Central memory CD8-positive, alpha-beta T cell (primary cell): ENCODE measurements around the gene RICTOR.

ENCODE experiments used
- ATAC-seq: fragments of 150-1000 bp; cut with Tn5 transposase; replicated peaks from 2 replicates; pipeline ENCODE4 v1.10.0; 2022; ENCODE audit warnings: mild to moderate bottlenecking, moderate FRiP score, moderate number of reproducible peaks; ENCODE audit not compliant: poor library complexity, severe bottlenecking; ENCODE audit errors: extremely low read depth
- DNase-seq, 2 donors: peaks; one replicate each; pipeline ENCODE4 v3.0.0; 2021; ENCODE audit warnings: low spot score in 2 of 2
- H3K27ac Mint-ChIP-seq: one replicate; pipeline ENCODE4 v1.8.0; 2022; ENCODE audit warnings: low read depth, mild to moderate bottlenecking, moderate library complexity, mixed read lengths
- H3K27me3 Mint-ChIP-seq: one replicate; pipeline ENCODE4 v1.8.0; 2022; ENCODE audit warnings: mixed read lengths
- H3K36me3 Mint-ChIP-seq: one replicate; pipeline ENCODE4 v1.8.0; 2022; ENCODE audit warnings: mild to moderate bottlenecking, moderate library complexity, mixed read lengths; ENCODE audit not compliant: insufficient read depth
- H3K4me1 Mint-ChIP-seq: one replicate; pipeline ENCODE4 v1.8.0; 2022; ENCODE audit warnings: mixed read lengths
- H3K4me3 Mint-ChIP-seq: one replicate; pipeline ENCODE4 v1.8.0; 2022; ENCODE audit warnings: mild to moderate bottlenecking, moderate library complexity, mixed read lengths
- H3K9me3 Mint-ChIP-seq: one replicate; pipeline ENCODE4 v1.8.0; 2022; ENCODE audit warnings: mixed read lengths

RICTOR gene, protein sequence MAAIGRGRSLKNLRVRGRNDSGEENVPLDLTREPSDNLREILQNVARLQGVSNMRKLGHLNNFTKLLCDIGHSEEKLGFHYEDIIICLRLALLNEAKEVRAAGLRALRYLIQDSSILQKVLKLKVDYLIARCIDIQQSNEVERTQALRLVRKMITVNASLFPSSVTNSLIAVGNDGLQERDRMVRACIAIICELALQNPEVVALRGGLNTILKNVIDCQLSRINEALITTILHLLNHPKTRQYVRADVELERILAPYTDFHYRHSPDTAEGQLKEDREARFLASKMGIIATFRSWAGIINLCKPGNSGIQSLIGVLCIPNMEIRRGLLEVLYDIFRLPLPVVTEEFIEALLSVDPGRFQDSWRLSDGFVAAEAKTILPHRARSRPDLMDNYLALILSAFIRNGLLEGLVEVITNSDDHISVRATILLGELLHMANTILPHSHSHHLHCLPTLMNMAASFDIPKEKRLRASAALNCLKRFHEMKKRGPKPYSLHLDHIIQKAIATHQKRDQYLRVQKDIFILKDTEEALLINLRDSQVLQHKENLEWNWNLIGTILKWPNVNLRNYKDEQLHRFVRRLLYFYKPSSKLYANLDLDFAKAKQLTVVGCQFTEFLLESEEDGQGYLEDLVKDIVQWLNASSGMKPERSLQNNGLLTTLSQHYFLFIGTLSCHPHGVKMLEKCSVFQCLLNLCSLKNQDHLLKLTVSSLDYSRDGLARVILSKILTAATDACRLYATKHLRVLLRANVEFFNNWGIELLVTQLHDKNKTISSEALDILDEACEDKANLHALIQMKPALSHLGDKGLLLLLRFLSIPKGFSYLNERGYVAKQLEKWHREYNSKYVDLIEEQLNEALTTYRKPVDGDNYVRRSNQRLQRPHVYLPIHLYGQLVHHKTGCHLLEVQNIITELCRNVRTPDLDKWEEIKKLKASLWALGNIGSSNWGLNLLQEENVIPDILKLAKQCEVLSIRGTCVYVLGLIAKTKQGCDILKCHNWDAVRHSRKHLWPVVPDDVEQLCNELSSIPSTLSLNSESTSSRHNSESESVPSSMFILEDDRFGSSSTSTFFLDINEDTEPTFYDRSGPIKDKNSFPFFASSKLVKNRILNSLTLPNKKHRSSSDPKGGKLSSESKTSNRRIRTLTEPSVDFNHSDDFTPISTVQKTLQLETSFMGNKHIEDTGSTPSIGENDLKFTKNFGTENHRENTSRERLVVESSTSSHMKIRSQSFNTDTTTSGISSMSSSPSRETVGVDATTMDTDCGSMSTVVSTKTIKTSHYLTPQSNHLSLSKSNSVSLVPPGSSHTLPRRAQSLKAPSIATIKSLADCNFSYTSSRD (N-terminal part only)

DNA sequence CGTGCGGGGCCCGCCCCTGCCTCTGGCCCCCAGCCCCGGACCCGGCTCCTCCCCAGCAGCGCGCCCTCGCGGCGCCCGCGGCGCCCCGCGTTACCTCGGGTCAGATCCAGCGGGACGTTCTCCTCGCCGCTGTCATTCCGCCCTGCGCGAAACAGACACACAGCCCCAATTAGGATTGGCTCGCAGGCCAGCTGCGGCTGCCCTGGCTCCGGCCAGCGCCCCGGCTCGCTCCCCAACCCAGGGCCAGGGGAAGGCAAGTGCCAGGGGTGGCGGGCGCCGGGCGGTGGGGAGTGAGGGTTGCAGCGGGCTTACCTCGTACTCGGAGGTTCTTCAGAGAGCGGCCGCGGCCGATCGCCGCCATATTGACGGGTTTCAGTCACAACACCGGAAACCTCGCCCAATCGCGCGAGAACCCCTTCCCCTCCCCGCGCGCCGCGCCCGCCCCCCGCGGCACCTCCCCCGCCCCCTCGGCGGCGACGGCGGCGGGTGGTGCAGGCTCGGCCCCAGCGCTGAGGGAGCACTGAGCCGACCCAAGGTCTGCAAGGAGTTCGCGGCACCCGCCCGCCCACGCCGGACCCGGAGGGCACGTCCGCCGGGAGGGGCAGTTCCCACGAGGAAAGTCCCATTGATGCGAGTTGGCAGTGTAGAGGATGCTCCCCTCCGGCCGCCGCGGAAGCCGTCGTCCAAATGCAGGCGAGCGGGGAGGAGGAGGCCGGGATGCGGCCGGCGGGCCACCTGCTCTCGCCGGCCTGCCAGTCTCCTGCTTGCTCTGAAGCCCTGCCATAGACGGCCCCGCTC, at the start of gene RICTOR:
Gene RICTOR (minus strand): TSS at position 383 of the 798 bp plus-strand sequence. CDS start 22 bp downstream, at position 361.
- Mint-ChIP-seq H3K9me3 (no peaks in the 10 kb centered on the region), H3K4me1 (peaks cover 37% of the 10 kb centered on the region), H3K27ac (peak within 1 kb of the TSS; percentile 96), H3K4me3 (peak within 1 kb of the TSS; percentile 94), H3K36me3 (peaks cover 21% of the 10 kb centered on the region), H3K27me3 (peaks cover 21% of the 10 kb centered on the region)
- peak; percentile 68 for ATAC-seq
- DNase-seq, result peak; percentile 75 to 82

DNA sequence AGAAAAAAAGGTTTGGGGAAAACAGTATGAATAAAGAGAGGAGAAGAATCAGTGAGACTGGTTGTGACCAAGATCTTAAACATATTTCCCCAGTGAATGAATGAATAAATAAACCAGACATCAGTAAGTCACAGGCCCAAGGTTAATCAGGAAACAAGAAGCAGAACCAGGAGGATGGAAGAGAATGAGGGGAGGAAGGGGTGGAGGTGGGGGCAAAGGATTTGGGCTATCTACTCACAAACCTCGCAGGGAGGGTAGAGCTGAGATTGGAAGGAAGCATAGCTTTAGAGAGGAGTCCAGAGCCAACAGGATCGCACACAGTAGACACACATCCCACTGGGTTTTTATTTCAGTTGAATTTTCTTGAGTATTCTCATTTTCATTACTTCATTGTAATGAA, 47.7 kb upstream of the RICTOR start:
- peaks cover 15% of the 10 kb centered on the region for H3K4me1 Mint-ChIP-seq
- ATAC-seq (no peak), DNase-seq (no peak)
- H3K4me3 Mint-ChIP-seq, result no peak overlapping the region
- no peak overlapping the region for H3K27ac Mint-ChIP-seq
- H3K9me3 Mint-ChIP-seq, result no peaks in the 10 kb centered on the region
- no peaks in the 10 kb centered on the region for H3K27me3 Mint-ChIP-seq
- peaks cover 70% of the 10 kb centered on the region for H3K36me3 Mint-ChIP-seq

DNA sequence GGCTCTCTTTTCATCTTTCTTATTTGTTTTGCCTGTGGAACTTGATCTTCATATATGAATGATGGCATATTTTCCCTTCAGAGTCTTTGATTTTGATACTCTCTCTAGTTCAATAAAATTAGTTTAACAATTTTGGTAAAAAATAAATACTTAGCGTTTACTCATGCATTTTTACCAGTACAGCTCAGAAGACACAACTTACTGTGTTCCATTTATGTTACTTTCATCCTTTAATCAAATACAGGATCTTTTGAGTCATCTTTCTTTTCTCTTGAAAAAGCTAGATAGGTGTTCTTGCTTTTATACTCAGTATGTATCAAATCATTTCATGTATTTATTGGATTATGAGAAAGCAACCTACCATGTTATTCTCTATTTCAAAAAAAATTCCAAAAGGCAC, 47.1 kb upstream of the RICTOR start:
- Mint-ChIP-seq H3K36me3 (peaks cover 69% of the 10 kb centered on the region), H3K4me3 (no peak overlapping the region)
- ATAC-seq, result no peak

DNA sequence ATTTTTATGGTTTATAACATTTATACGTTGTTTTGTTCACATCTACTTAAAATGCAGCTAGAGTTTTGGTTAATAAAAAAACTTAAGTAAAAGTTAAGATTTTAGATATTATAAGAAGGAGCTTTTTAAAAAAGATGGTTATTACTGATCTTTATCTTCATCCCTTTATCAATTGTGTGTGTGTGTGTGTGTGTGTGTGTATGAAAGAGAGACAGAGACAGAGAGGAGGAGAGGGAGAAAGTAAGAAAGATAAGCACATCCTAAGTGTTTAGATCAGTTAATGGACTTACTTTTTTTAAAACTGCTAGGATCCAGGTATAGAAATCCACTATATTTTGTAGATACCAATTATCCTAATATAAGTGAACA, 45.8 kb upstream of the RICTOR start:
- Mint-ChIP-seq H3K36me3 (peaks cover 70% of the 10 kb centered on the region), H3K9me3 (no peaks in the 10 kb centered on the region), H3K27ac (peak overlapping the region; percentile 78), H3K27me3 (no peaks in the 10 kb centered on the region), H3K4me3 (no peak overlapping the region), H3K4me1 (peaks cover 22% of the 10 kb centered on the region)
- no peak for DNase-seq
- ATAC-seq, result no peak

More for the DNA sequence above, 47.1 kb upstream of the RICTOR start:
- Mint-ChIP-seq H3K27me3 (no peaks in the 10 kb centered on the region), H3K27ac (peak overlapping the region; percentile 25), H3K9me3 (no peaks in the 10 kb centered on the region), H3K4me1 (peaks cover 15% of the 10 kb centered on the region)
- no peak for DNase-seq

DNA sequence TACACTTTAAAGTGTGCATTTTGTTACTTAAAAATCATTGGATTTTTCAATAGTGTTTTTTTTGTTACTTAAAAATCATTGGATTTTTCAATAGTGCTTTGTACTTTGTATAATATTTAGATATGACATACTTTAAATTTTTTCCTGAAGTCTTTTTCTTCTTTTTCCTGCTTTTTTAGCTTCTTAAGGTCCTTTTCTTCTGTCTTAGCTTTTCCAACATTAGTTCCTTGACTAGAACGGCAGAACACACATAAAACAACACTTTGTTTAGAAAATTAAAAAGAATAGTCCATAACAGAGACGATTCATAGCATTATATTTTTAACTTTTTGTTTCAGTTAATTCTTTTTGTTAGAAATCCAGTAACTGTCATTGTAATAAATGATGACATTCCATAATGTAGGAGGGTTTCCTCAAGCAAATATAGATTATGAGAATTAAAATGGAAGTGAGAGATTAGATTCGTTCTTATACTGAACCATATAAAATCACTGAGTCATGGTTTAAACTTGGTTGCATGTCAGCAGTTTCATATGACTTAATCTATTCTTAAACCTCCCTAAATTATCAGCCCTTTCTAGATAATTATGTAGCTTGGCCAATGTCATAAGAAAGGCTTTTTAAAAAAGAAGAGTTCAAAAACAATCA, 45.3 kb upstream of the RICTOR start:
- ATAC-seq (no peak), DNase-seq (no peak)
- H3K27me3 Mint-ChIP-seq, result no peaks in the 10 kb centered on the region
- H3K27ac Mint-ChIP-seq, result peak overlapping the region; percentile 78
- H3K36me3 Mint-ChIP-seq, result peaks cover 72% of the 10 kb centered on the region
- H3K4me1 Mint-ChIP-seq, result peaks cover 22% of the 10 kb centered on the region
- no peaks in the 10 kb centered on the region for H3K9me3 Mint-ChIP-seq
- no peak overlapping the region for H3K4me3 Mint-ChIP-seq

DNA sequence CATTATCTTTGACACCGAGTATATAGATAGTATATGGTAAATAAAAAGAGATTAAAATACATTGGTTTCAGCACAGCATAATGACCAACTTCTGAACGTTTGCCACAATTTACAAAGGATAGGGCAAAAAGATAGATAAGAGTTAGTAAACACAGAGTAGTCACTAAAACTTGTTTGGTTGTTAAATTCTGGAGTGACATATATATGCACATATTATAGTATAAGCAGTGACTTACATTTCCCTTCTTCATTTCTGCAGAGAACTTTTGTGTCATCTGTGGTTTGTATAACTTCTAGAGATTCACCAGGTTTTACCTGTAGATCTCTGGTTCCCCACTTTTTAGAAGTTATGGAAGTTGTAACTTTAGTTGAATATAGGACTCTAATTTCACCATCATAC, 44.4 kb upstream of the RICTOR start:
- H3K36me3 Mint-ChIP-seq, result peaks cover 71% of the 10 kb centered on the region
- ATAC-seq (no peak), DNase-seq (no peak)
- H3K27ac Mint-ChIP-seq, result peak overlapping the region; percentile 61
- no peaks in the 10 kb centered on the region for H3K27me3 Mint-ChIP-seq
- H3K4me3 Mint-ChIP-seq, result no peak overlapping the region
- peaks cover 22% of the 10 kb centered on the region for H3K4me1 Mint-ChIP-seq
- no peaks in the 10 kb centered on the region for H3K9me3 Mint-ChIP-seq

DNA sequence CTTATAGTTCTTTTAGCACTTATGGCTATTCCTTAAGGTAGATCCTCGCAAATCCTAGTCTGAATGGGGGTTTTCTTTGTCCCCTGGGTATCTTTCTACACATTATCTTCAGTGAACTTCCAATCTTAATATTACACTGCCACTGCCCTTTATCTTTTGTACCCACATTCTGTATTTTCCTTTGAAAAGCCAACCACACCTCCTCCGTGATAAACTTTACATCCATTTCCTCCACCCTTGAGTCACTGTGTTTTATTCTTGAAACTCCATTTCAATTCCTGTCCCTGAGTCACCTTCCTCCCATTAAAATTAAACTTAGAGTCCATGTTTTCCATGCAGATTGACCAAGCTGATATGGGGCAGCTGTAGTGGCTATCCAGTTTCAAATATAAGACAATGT, 43.2 kb upstream of the RICTOR start:
- H3K9me3 Mint-ChIP-seq, result no peaks in the 10 kb centered on the region
- peaks cover 22% of the 10 kb centered on the region for H3K4me1 Mint-ChIP-seq
- no peaks in the 10 kb centered on the region for H3K27me3 Mint-ChIP-seq
- peak overlapping the region; percentile 61 for H3K27ac Mint-ChIP-seq
- peaks cover 72% of the 10 kb centered on the region for H3K36me3 Mint-ChIP-seq
- ATAC-seq (no peak), DNase-seq (no peak)
- H3K4me3 Mint-ChIP-seq, result no peak overlapping the region

DNA sequence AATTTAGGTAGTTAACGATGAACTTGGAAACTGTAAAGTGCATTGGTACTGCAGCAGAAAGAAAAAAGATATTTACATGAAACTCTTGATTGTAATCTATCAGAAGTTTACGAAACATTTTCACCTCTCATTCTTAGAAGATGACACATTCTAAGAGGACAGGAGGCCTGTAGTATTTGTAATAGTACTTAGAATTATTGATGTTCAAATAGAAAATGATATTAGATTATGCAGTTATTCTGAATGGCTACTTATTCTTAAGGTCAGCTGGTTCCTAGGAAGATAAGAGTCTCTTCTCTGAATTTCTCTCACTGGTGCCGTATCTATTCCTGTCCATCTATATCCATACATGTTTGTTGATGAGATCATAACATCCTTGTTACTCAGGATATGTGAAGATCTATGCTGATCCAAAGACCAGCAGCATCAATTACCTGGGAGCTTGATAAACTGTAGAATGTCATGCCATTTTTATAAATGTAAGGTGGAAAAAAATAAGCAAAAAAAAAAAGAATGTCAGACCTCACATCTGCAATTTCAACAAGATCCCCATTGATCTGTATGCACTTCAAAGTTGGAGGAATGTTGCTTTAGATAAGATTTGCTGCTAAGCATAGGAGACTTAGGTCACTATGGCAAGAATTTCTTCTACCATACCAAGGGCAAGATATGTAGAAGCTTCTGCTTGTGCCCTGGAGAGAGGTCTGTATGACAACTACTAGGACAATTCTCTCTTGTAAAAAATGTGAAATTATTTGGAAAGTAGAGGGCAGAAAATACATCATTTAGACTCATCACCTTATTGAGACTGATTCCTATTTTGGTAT, 42.4 kb upstream of the RICTOR start:
- no peak for ATAC-seq
- Mint-ChIP-seq H3K4me3 (no peak overlapping the region), H3K9me3 (no peaks in the 10 kb centered on the region), H3K27me3 (no peaks in the 10 kb centered on the region), H3K36me3 (peaks cover 74% of the 10 kb centered on the region), H3K4me1 (peaks cover 16% of the 10 kb centered on the region), H3K27ac (peak overlapping the region; percentile 61)
- no peak for DNase-seq

DNA sequence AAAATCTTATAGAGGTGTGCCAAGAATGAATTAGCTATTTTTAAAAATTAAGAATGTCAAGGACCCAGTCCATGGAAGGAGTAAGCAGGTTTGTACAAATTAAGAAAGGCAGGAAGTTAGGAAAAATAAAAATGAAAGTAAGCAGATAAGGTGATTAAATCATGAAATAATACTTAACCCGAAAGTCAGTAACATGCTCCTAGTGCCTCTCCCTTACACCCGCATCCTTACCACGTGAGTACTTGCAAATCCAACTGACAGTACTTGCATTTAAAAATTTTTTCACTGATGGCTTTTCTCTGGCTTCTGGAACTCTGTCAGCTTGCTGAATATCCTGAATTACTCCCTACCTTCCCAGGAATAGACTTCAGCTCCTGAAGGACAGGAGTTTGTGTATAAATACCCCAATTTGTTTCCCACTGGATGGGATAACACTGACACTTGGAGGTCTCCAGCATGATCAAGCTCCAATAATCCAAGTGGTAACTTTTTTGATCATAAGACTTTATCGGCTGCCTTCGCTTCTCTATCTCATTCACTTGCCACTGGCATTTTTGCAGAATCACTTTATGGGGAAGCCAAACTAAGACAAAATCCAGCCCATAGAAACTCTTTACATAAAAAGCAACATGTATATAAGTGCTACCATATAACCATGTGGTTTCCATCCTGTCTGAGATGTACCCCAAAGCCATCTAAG, 41.6 kb upstream of the RICTOR start:
- ATAC-seq (no peak), DNase-seq (no peak)
- Mint-ChIP-seq H3K36me3 (peaks cover 69% of the 10 kb centered on the region), H3K4me3 (no peak overlapping the region), H3K27ac (peak overlapping the region; percentile 50), H3K4me1 (peaks cover 16% of the 10 kb centered on the region), H3K9me3 (no peaks in the 10 kb centered on the region), H3K27me3 (no peaks in the 10 kb centered on the region)

DNA sequence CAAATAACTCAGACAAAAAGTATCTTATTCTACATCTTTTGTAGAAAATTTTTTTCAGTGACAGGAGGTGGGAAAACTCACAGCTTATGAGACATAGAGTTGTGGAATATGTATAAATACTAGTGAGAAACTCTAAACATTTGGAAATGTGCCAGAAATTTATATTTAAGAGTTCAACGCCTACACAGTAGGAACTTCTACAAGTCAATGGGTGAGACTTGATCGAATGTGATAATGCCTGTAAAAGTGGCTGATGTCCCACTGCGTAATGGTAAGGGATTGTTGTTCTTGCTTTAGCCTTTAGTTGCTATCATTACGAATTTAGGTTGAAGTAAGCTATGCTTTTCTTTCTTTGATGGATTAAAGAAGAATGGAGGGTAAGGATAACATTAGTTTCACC, 40.0 kb upstream of the RICTOR start:
- ATAC-seq, result no peak
- Mint-ChIP-seq H3K9me3 (no peaks in the 10 kb centered on the region), H3K36me3 (peaks cover 77% of the 10 kb centered on the region), H3K27ac (peak overlapping the region; percentile 50), H3K4me3 (no peak overlapping the region), H3K27me3 (no peaks in the 10 kb centered on the region), H3K4me1 (peaks cover 22% of the 10 kb centered on the region)
- no peak for DNase-seq
